Renal pelvis (tissue), 4 donors: ENCODE data around the gene PLEKHM2. TPM values are rescaled to one million over a fixed set of nuclear protein-coding genes. Genes with fewer than 3 reads are reported as not detected.

Experiments used
- DNase-seq: peaks from one replicate; pipeline ENCODE4 v3.0.0-alpha.2; 2013
- polyA plus RNA-seq, 3 donors: library from polyadenylated mRNA; unstranded; fragments of 120-200 nt; gene quantifications; one replicate each; pipeline ENCODE4 v1.2.1, GENCODE V29; 2013; ENCODE audit not compliant: insufficient read length in 3 of 3

Gene PLEKHM2
- polyA plus RNA-seq, 3 donors: 49.5 to 51.4 (median 51.1) TPM

GRCh38 chr1:15722836-15723532, 38.9 kb downstream of the PLEKHM2 start:
- DNase-seq: no peak

GRCh38 chr1:15723631-15724246, 39.6 kb downstream of the PLEKHM2 start:
- DNase-seq: no peak

GRCh38 chr1:15724949-15725880, 41.1 kb downstream of the PLEKHM2 start:
- DNase-seq: no peak

- no peak for DNase-seq
These were observed 42.4 kb downstream of the PLEKHM2 start for GRCh38 chr1:15726508-15726907.

- no peak for DNase-seq
These were observed 42.9 kb downstream of the PLEKHM2 start for GRCh38 chr1:15727021-15727420.

GRCh38 chr1:15727424-15727823, 43.3 kb downstream of the PLEKHM2 start:
- no peak for DNase-seq

GRCh38 chr1:15727866-15728534, 43.9 kb downstream of the PLEKHM2 start:
- DNase-seq: no peak

- no peak for DNase-seq
These were observed 45.0 kb downstream of the PLEKHM2 start for GRCh38 chr1:15728937-15729657.

- DNase-seq: no peak
These were observed 46.3 kb downstream of the PLEKHM2 start for GRCh38 chr1:15730423-15730822.

GRCh38 chr1:15730936-15731335, 46.8 kb downstream of the PLEKHM2 start:
- no peak for DNase-seq

GRCh38 chr1:15731735-15732685, 47.9 kb downstream of the PLEKHM2 start:
- DNase-seq: no peak

- no peak for DNase-seq
These were observed 48.6 kb downstream of the PLEKHM2 start for GRCh38 chr1:15732686-15733081.

GRCh38 chr1:15733218-15733725, 49.2 kb downstream of the PLEKHM2 start:
- DNase-seq: no peak

GRCh38 chr1:15733726-15734226, 49.7 kb downstream of the PLEKHM2 start:
- DNase-seq: no peak

GRCh38 chr1:15734296-15734695, 50.2 kb downstream of the PLEKHM2 start:
- DNase-seq: no peak

GRCh38 chr1:15734901-15735300, 50.8 kb downstream of the PLEKHM2 start:
- DNase-seq: no peak

- no peak for DNase-seq
These were observed 51.4 kb downstream of the PLEKHM2 start for GRCh38 chr1:15735304-15736037.

GRCh38 chr1:15736038-15736891, 52.1 kb downstream of the PLEKHM2 start, which contains the start of gene SLC25A34:
Gene SLC25A34, plus strand, starts transcription at chr1:15736258. Its CDS starts 228 bp downstream, at chr1:15736486.
- DNase-seq: no peak
